Forelimb muscle (tissue), 1 donor: ENCODE measurements around the gene RING1. TPM values are rescaled to one million over a fixed set of nuclear protein-coding genes. Genes with fewer than 3 reads are reported as not detected.

Source experiments
- DNase-seq: peaks from one replicate; pipeline ENCODE4 v3.0.0-alpha.2; 2013; ENCODE audit warnings: low read depth
- polyA plus RNA-seq: library from polyadenylated mRNA; unstranded; fragments of 120-200 nt; gene quantifications from one replicate; pipeline ENCODE4 v1.2.1, GENCODE V29; 2013; ENCODE audit not compliant: insufficient read length

RING1 gene
- polyA plus RNA-seq, 1 donor, result 29.4 TPM

GRCh38 chr6:33192105-33192646, 16.1 kb upstream of the RING1 start, which contains the start of gene COL11A2:
TSS of gene COL11A2 (minus strand) at chr6:33192467. CDS start at chr6:33192240, 227 bp downstream.
- DNase-seq, result no peak

- DNase-seq, result no peak
Observed at GRCh38 chr6:33192671-33193602, 15.4 kb upstream of the RING1 start.

- DNase-seq, result no peak
Observed at GRCh38 chr6:33193619-33194018, 14.7 kb upstream of the RING1 start.

GRCh38 chr6:33194431-33194979, 13.8 kb upstream of the RING1 start:
- DNase-seq, result no peak

GRCh38 chr6:33195304-33196165, 12.8 kb upstream of the RING1 start:
- DNase-seq, result no peak

GRCh38 chr6:33197431-33198048, 10.8 kb upstream of the RING1 start:
- DNase-seq, result no peak

- DNase-seq, result no peak
Observed at GRCh38 chr6:33198159-33198852, 10.0 kb upstream of the RING1 start.

- no peak for DNase-seq
Observed at GRCh38 chr6:33198853-33199436, 9.4 kb upstream of the RING1 start.

GRCh38 chr6:33199687-33200218, 8.5 kb upstream of the RING1 start:
- DNase-seq, result no peak

- DNase-seq, result peak; percentile 99
Observed at GRCh38 chr6:33200219-33201146, 7.8 kb upstream of the RING1 start, which contains the start of the genes RXRB and SLC39A7. TSS of gene RXRB (minus strand) at chr6:33200665. CDS start at chr6:33200476, 189 bp downstream. TSS of gene SLC39A7 (plus strand) at chr6:33200867. CDS start at chr6:33201246, 379 bp downstream.

GRCh38 chr6:33201147-33201545, 7.2 kb upstream of the RING1 start:
- no peak for DNase-seq

- no peak for DNase-seq
Observed at GRCh38 chr6:33201935-33202334, 6.4 kb upstream of the RING1 start.

GRCh38 chr6:33202799-33203198, 5.5 kb upstream of the RING1 start:
- no peak for DNase-seq

GRCh38 chr6:33203443-33204164, 4.7 kb upstream of the RING1 start:
- DNase-seq, result no peak

- DNase-seq, result no peak
Observed at GRCh38 chr6:33204165-33204414, 4.2 kb upstream of the RING1 start.

GRCh38 chr6:33204415-33205190, 3.7 kb upstream of the RING1 start, which contains the start of gene HSD17B8:
TSS of gene HSD17B8 (plus strand) at chr6:33204655. CDS start at chr6:33204669, 14 bp downstream.
- DNase-seq, result peak; percentile 70
